GM19035 (cell line): Measurements from ENCODE around the gene MPRIP.
A peak's percentile ranks its signal among the peaks of the same experiment; 100 is the strongest.

ENCODE experiments used
- ATAC-seq: cut with Tn5 transposase; IDR thresholded peaks from one replicate; pipeline ENCODE4 v1.9.1; 2021; ENCODE audit not compliant: unreplicated experiment

Gene MPRIP

GRCh38 chr17:17204041-17204591, 161.9 kb downstream of the MPRIP start:
- no peak for ATAC-seq

DNA sequence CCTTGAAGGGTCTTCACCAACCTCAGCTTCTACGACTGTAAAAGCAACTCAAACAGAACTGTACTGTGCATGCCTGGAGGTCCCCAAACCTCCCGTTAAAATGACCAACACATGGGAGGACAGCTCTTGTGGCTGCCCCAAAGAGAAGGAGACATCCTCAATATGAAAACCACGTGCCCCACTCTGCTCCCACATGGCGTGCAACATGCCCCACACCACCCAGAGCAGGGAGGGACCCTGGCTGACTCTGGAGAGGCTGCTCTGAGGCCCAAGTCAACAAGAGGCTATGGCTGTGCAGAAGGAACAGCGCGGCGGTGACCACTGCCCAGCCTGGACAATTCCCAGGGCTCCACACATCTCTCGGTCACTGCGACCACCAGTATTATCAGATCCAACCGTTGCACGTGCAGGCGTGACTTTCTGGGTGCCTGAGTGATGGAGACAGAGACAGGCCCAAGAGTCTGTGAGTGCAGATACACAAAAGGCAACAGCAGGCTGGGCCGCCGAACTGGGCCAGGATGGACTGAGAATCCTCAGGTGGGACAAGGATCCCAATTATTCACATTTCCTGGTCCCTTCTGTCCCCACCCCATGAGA, 162.5 kb downstream of the MPRIP start:
- ATAC-seq, result no peak

- ATAC-seq, result peak; percentile 47
Observed at GRCh38 chr17:17205368-17206123, 163.3 kb downstream of the MPRIP start.

GRCh38 chr17:17206124-17206912, 164.1 kb downstream of the MPRIP start, which contains the start of gene PLD6:
PLD6 (minus strand) TSS chr17:17206333; CDS start chr17:17206286, 47 bp downstream.
- ATAC-seq, result peak; percentile 70

DNA sequence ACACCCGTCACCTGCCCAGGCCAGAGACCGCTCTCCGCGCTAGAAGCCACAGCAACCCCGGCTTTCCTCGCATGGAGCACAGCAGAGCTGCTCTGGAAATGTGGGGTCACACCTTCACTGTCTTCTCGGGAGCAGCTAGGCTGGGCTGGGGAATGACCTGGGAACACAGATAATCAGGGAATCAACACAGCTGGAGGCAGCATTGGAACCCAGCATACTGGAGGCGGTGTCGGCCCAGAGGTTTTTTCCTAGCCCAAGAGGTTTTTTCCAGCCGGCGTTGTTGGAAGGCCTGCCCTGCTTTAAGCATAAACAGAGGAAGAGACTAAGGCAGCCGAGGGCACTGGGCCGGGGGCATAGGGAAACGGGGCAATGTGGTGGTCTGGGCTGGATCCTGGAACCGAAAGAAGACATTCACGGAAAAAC, 164.7 kb downstream of the MPRIP start:
- no peak for ATAC-seq

DNA sequence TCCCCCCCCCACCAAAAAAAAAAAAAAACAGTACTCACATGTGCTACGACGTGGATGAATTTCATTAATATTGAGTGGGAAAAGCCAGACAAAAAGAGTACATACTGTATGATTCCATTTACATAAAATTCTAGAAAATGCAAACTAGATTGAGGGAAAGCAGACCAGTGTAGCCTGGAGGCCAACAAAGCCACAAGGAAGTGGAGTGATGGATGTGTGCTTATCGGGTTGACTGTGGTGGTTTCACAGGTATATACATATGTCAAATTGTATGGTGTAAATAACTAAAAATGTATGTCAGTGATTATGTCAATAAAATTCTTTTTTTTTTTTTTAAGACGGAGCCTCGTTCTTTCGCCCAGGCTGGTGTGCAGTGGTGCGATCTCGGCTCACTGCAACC, 165.7 kb downstream of the MPRIP start:
- no peak for ATAC-seq

GRCh38 chr17:17213775-17214174, 171.5 kb downstream of the MPRIP start:
- no peak for ATAC-seq

DNA sequence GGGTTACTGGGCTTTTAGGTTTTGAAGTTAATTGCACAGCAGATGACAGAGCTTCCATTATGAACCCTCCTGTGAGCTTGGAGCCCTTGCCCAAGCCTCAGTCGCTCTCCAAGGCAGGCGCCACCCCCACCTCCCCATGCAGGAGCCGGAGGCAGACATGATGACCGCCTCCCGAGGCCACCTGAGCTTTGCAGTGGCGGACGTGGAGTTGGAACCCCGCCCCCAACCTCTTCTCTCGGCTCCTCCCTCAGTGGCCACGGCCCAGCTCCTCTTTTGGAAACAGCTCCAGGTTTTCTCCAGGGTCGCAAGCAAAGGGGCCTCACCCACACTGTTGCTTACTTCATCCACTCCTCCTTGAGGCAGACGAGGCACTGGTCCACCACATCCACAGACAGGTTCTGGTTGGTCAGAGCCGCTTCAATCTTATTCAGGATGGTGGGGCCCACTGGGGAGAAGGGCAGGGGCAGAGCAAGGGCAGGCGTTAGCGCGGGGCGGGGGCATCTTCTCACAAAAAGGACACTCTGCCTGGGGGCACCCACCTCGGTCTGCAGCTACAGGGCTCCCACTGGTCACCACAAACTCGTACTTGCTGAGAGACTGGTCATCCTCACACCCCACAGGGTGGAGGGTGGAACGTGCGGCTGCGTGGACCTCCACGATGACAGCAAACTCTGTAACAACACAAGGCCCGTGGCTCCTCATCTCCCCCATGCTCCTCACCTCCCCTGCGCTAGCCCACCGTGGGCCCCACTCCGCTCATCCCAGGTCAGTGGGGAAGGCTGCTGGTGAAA, 172.6 kb downstream of the MPRIP start:
- no peak for ATAC-seq

DNA sequence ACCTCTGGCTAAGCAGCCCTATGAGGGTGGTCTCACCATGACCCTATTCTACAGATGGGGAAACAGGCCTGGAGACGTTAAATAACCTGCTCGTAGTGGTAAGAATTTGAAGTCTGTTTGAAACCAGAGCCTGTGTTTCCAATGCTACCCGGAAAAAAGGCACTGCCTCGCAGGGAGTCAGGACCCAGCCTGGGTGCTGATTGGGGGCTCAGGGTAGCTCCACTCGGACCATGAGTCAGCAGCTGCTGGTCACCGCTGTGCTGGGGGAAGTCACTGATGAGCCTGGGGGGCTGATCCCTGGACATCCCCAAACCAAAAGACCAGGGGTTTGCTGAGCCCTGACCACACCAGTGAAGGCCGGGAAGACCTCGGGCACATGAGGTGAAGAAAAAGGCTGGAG, 173.3 kb downstream of the MPRIP start:
- ATAC-seq, result no peak

- ATAC-seq, result no peak
Observed at GRCh38 chr17:17216236-17216635, 174.0 kb downstream of the MPRIP start.

GRCh38 chr17:17216776-17217175, 174.5 kb downstream of the MPRIP start:
- ATAC-seq, result no peak

- no peak for ATAC-seq
Observed at GRCh38 chr17:17217995-17218394, 175.7 kb downstream of the MPRIP start.

DNA sequence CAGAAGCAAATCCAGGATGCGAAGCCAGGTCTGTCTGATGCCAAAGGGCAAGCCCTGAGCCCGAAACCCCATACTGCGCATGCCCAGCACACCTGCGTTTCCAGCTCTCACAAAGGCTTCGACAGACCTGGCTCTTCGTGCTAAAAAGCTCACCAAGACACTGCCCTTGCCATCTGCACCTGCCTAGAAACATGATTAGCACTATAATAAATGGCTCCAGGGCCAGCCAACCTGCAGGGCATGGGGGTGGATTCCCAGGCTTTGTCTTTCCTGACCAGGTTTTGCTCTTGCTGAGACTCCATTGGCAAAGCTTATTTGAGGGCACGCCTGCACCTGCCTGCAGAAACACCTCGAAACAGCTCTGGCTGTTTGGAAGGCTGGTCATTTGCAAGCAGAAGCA, 178.3 kb downstream of the MPRIP start:
- ATAC-seq, result no peak

- no peak for ATAC-seq
Observed at GRCh38 chr17:17221329-17221728, 179.1 kb downstream of the MPRIP start.

- no peak for ATAC-seq
Observed at GRCh38 chr17:17223736-17224135, 181.5 kb downstream of the MPRIP start.

DNA sequence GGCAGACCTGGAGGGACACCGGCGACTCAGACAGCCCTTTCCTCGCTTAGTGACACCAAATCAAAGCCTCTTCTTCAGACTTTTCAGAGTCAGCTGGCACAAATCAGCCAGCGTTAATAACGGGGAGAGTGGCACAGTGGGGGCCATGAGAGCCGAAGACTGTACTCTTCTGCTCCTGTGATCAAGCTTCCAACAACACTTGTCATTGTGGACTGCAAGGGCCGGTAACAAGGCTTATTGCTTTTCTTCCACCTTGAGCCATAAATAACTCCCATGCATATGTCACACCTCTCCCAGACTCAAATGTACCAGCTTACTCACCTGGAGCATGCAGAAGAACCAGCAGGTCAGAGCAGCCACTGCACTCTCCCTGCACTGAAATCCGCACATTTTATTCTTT, 181.9 kb downstream of the MPRIP start:
- ATAC-seq, result no peak

- no peak for ATAC-seq
Observed at GRCh38 chr17:17225901-17226300, 183.6 kb downstream of the MPRIP start.

DNA sequence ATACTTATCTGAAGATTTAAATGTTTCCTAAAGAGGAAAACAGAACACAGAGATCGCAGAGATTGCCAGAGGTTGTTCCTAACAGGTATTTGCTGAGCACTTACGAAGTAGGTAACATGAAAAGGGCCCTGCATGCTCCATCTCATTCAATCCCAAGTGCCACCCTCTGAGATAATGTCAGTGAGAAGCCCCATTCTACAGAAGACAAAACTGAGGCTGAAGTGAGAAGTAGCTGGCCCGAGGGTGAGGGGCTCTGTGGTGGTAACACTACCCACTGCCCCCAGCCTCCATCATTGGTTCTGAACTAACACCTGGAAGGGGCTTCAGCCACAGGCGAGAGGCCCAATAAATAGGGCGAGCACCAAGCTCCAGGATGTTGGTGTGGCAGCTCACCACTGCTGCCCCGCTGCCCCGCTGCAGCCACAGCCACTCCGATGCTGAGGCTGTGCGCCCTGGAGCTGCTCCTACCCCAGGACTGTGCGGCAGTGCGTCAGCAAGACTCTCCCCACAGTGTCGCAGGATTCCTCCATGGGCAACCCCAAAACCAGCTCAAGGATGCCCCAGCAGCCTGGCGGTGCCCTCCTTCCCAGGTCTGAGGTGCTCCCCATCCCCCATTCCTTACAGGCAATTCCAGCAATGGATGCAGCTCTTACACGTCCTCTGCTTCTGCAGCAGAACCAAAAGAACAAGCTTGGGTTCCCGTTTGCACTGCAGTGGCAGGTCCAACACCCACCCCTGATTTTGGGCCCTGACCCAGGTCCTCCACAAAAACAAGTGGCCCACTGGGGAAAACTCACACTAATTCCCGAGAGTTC, 184.4 kb downstream of the MPRIP start:
- no peak for ATAC-seq

GRCh38 chr17:17227608-17228520, 185.6 kb downstream of the MPRIP start:
- ATAC-seq, result no peak
